ENCODE results near the gene SRBD1.

DNA sequence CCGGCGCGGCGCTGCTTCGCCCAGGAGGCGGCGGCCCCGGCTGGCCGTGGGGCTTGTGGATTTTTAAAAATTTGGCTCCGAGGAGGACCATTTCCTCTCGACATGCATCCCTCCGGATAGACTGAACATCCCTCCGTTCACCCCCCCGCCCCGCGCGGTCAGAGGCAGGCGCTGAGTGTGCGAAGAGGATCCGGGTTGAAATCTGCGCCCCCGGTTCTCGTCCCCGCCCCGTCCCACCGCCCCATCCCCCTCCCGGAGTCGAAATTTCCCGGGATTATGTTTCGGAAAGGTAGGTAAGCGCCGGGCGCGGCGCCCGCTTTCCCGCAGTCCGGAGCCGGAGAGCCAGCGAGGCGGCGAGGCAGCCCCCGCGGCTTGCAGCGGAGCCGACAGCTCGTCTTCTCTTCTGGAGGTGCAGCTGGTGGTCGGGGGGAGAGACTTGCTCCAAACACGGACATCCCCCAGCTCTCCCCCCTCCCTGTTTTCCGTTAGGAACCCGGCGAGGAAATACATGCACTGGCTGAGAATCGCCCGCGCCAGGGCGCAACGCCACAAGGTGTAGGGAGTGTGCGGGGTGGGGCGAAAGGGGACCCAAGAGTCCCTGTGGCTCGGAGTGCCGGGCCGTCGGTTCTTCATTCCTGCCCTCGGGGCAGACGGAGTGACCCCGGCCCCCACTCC, 40.5 kb upstream of the SRBD1 start, which contains the start of gene PRKCE:
- no peak for TF ChIP-seq POLR2A (IDR thresholded peaks at IDR 0.05)
- TF ChIP-seq CTCF (IDR thresholded peaks at IDR 0.05): no peak

Data from lower leg skin (tissue), 3 donors.